ENCODE results near the gene APOL1.
"Not testable (repeated sequence)": the region's sequence is repeated elsewhere in the genome, so short reads cannot be mapped to it uniquely, and the experiment has no call there.

APOL1 gene, protein sequence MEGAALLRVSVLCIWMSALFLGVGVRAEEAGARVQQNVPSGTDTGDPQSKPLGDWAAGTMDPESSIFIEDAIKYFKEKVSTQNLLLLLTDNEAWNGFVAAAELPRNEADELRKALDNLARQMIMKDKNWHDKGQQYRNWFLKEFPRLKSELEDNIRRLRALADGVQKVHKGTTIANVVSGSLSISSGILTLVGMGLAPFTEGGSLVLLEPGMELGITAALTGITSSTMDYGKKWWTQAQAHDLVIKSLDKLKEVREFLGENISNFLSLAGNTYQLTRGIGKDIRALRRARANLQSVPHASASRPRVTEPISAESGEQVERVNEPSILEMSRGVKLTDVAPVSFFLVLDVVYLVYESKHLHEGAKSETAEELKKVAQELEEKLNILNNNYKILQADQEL

DNA sequence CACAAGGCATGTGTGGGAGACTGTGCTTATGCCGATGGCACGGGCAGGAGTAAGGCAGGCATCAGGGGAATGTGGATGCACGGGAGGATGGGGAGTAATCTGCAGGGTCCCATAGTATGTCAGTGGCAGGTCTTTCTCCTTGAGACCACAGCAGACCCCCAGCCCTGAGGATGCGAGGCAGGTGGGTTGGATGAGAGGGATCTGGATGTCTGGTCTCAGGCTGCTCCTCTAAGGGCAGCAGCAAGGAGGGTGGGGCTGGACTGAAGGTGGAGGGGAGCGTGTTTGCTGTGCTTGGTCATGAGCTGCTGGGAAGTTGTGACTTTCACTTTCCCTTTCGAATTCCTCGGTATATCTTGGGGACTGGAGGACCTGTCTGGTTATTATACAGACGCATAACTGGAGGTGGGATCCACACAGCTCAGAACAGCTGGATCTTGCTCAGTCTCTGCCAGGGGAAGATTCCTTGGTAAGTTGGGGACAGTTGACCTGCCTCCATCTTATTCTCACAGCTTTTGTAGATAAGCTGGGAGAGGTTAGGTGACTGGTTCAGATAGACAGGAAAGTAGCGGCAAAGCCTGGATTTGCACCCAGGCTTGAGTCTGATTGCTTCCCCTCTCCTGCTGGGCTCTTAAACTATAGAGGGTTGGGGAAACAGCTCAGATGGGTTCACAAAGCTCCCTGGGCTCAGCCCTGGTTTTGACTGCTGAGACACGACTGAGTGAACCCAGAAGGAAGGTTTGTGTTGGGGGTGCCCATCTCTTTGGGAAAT, at the start of gene APOL1:
TSS of gene APOL1 (plus strand) at position 380 of the 769 bp plus-strand sequence. CDS start 1,823 bp downstream, outside the sequence.
- DNase-seq = peak; percentile 79

DNA sequence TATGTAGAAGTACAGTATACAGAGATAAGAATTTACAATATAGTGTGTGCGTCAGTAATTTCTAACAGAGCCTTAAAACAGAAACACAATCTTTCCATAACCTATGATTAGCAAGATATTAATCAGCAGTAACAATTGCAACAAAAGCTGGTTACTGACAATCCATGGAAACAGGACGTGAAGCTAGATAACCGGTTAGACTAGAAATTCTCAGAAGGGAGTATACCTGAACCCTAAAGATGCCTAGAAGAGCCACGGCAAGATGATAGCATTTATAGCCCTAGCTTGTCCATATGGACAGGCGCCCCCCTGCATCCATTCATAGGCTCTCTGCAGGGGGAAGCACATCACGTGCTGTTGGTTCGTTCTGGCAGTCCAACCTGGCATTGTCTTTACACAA, 49.5 kb upstream of the APOL1 start:
- not testable (repeated sequence) for DNase-seq

DNA sequence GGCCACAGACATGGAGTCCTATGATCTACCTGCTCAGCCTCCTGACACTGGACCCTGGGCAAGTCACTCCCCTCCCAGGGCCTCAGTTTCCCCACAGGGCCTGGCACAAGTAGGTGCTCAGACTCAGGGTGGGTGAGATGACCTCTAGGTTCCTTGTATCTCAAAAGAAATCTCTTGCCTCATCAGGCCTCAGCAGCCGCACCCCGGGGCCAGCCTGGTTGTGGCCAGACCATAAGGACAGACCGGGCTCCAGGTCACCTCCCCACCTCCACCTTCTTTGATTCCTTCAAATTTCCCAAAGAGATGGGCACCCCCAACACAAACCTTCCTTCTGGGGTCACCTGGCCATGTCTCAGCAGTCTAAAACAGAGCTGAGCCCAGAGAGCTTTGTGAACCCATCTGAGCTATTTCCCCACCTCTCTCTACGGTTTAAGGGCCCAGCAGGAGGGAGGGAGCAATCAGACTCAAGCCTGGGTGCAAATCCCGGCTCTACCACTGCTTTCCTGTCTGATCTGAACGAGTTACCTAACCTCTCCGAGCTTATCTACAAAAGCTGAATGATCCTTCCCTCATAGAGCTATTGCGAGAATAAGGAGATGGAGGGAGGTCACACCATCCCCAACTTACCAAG, 48.8 kb upstream of the APOL1 start:
- no peak for DNase-seq

DNA sequence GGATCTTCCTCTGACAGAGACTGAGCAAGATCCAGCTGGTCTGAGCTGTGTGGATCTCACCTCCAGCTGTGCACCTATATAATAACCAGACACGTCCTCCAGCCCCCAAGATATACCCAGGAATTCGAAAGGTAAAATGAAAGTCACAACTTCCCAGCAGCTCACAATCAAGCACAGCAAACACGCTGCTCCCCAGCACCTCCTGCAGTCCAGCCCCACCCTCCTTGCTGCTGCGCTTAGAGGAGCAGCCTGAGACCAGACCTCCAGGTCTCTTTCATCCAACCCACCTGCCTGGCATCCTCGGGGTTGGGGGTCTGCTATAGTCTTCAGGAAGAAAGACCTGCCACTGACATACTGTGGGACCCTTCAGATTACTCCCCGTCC, 48.3 kb upstream of the APOL1 start:
- DNase-seq = no peak

DNA sequence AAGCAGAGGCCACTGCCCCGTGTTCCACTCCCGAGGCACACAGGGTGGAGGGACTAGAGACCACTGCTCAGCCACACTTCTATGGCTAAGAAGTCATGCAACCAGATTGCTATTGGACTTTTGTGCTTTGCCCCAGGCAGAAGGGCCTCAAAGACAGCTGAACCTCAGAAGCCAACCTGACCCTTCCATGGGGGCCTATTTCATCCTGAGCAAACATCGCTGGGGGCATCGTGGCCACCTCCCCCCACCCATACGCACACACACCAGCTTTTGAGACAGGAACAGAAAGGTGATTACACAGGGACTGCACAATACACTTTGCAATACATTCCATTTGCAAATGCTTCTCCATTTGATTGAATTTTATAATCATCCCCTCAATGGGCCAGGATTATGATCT, 47.4 kb upstream of the APOL1 start:
- DNase-seq = not testable (repeated sequence)

DNA sequence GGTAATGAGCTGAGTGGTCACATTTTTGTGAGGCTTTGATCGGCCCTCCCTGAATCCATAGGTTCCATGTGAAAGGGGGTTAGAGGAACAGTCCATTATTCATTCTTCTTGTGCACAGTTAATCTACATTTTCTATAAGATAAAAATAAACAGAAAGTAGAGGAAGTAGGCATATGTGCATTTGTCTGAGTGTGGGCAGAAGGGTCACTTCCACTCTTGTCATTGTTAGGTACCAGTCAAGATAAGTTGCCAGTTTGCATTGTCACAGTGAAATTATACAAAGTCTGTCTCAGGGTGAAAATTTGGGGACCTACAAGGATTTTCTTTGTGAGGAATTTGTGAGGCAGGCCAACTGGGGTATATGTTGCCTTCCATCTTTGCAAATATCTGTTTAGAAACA, 46.7 kb upstream of the APOL1 start:
- no peak for DNase-seq

DNA sequence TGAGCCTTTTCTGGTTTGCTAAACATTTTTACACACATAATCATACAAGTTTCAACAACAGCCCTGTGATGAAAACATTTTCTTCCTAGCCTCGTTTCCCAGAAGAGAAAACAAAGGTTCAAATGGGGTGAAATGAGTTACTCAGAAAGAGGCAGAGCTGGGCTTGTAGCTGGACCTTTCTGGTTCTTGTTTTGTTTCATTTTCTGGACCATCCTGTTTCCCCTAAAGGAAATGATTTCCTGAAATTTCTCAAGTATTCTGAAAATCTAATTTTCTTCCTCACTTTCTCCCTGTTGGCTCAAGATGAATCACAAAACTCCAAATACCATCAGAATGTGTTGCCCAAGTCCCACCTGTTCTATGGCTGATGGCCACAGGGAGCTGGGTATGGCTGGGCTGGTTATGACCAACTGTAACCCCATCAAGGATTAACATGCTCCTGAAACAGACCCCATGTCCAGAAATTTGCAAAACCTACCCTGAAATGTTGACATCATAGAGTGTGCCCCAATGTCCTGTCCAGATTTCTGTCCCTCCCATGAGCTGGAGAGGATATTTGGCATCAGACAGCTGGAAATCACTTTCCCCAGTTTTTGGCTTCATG, 44.7 kb upstream of the APOL1 start:
- no peak for DNase-seq

DNA sequence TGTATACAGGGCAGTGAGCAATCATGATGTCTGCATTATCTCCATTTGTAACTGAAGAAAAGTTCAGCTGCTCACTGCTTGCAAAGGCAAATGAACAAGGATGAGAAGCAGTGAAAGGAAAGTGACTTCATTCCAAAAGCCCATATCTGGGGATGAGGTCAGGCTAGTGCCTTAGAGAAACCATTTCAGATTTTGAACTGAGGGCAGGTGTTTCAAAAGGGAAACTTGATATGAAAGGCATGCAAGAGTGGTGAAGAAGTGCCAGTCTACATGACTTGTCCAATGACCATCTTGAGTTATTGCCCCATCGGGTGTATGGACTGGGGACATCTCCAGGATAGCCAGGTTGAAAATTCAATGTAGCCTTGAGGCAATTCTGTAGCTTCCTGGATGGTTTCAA, 44.0 kb upstream of the APOL1 start:
- DNase-seq = no peak

DNA sequence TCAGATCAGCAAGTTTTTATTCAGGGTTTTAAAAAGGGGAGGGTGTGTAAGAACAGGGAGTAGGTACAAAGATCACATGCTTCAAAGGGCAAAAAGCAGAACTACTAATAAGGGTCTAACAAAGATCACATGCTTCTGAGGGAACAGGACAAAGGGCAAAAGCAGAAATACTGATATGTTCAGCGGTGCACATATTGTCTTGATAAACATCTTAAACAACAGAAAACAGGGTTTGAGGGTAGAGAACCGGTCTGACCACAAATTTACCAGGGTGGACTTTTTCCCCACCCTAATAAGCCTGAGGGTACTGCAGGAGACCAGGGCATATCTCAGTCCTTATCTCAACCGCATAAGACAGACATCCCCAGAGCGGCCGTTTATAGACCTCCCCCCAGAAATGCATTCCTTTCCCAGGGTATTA, 43.4 kb upstream of the APOL1 start:
- DNase-seq = not testable (repeated sequence)

DNA sequence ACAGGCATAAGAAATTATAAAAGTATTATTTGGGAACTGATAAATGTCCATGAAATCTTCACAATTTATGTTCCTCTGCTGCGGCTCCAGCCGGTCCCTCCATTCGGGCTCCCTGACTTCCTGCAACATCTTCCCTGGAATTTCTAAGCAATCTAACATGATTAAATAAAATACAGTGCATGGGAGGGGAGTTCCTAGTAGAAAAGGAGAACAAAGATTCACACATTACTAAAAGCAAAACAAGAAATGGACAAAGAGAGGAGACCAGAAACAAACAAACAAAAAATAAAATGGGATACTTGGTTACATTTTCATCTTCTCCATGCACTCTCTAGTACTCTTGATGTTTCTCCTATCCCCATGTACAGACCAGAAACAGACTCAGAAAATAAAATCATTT, 42.7 kb upstream of the APOL1 start:
- no peak for DNase-seq

DNA sequence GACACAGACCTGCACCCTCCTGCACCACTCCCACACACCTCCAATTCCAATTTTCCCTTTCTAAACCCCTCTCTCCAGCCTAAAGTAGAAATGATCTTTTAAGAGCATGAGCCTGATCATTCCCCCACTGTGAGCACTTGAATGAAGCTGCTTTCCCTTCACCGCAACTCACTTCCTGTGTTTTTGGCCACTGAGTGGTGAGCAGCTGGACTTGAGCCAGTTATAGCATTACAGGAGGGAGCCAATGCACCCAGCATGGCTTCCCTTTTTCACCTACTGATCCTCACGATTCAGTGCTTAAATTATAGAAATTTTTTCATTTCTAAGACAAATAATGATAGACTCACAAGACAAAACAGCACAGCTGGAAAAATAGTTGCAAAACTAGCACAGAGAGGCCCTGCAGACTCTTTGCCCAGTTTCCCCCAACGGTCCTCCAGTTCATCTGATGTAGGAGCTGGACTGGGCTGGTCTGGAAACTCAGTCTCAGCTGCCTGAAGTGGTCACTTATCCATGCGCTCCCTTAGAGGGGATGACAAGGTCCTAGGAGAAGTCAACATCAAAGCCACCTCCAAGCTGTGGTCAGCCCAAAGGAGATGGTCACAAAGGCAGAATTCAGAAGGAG, 41.6 kb upstream of the APOL1 start:
- no peak for DNase-seq

DNA sequence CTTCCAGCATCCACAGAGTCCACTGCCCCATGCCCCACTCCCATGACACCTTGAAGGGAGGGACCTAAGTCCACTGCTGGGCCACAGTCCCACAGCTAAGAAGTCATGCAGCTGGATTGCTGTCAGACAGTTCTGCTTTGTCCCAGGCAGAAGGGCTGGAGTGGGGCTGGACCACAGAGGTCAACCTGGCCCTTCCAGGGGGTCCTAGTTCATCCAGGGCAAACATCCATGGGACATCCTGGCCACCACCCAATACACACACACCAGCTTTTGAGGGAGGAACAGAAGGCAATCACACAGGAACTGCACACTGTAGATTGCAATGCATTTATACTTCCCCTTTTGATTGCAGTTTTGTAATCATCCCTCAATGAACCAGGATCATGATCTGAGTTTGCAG, 40.0 kb upstream of the APOL1 start:
- DNase-seq = no peak

DNA sequence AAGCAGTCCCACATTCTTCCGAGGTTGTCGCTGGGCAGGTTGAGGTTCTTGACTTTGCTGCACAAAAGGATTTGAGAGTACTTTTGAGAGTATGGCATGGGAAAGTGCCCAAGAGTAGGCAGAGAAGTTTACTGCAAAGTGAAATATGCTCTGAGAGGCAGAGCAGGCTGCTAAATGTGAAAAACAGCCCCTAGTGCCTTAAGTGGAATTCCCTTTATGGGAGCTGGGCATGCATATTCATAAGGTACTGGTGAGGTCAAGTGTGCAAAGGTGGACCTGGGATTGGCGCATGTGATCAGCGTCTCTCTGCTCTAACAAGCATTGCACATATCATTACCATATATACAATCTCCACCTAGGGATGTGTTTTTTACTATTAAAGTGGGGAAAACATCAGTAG, 39.3 kb upstream of the APOL1 start:
- no peak for DNase-seq

DNA sequence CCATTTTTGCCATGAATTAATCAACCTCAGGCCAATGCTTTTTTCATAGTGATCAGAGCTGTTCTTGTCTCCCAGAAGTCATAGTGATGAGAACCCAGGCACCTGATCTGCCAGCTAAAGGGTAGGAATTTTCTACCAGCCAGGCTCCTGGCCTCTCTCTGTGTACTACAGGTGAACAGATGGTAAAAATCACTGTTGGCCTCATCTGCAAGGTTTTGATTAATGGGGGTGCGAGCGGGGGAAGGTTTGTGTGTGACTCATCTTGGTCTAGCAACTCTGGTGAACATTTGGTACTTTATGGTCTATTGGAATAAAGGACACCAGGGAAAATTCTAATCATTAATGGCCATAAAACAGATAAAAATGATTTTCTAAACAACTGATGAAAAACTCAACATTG, 37.0 kb upstream of the APOL1 start:
- no peak for DNase-seq

DNA sequence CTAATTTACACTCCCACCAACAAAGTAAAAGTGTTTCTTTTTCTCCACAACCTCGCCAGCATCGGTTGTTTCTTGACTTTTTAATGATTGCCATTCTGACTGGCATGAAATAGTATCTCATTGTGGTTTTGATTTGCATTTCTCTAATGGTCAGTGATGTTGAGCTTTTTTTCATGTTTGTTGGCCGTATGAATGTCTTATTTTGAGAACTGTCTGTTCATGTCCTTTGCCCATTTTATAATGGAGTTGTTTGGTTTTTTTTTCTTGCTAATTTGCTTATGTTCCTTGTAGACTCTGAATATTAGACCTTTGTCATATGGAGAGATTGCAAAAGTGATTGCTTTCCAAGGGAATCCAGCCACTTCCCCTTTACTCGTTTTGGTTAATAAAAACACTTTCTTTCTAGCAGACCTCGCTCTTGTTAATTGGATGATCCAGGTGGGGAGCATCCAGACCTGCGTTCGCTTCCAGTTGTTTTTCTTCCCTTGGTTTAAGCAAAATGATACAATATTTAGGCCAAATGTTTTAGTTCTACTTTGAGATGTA, 34.2 kb upstream of the APOL1 start:
- DNase-seq = no peak

DNA sequence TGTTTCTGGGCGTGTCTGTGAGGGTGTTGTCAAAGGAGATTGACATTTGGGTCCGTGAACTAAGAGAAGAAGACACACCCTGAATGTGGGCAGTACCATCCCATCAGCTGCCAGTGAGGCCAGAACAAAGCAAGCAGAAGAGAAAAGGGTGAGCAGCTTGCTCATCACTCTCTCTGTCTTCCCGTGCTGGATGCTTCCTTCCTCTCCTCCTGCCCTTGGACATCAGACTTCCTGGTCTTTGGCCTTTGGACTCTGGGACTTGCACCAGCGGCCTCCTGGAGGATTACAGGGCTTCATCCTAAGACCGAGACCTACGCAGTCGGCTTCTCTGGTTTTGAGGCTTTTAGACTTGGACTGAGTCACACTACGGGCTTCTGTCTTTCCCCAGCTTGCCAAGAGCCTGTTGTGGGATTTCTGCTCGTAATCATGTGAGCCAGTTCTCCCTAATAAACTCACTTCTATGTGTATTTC, 32.4 kb upstream of the APOL1 start:
- no peak for DNase-seq

DNA sequence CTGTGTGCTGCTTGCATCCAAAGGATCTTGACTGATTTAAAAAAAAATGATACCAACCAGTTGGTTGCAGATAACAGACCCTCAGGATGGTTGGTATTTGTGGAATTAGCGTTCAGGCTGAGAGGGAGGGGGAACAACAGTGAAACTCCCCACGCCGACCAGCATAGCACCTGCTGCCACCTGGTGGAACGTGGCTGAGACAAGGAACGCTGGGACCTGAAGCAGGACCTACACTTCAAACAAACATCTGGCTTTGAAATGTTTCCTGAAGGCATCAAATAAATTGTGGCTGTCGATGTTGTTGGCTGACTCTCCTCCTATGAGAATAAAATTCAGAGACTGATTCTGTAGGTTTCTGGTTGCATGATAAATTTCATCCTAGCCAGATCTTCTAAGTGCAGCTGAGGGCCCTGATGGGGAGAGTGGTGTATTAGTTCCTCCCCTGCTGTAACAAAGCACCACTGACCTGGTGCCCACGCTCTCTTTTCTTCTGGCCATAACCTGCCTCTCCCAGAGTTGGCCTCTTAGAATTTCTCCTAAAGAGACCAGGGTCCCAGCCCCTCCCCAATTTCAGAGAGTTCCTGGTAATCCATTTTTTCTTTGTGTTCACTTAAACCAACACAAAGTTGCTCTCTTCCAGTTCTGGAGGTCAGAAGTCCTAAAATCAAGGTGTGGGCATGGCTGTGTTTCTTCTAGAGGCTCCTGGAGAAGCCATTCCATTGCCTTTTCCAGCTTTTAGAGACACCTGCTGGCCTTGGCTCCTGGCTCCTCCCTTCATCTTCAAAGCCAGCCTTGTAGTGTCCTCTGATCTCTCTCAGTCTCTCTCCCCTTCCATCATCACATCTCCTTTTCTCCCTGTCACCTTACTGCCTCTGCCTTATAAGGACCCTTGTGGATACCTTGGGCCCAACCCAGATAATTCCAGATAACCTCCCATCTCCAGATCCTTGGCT, 30.9 kb upstream of the APOL1 start:
- peak; percentile 62 for DNase-seq

DNA sequence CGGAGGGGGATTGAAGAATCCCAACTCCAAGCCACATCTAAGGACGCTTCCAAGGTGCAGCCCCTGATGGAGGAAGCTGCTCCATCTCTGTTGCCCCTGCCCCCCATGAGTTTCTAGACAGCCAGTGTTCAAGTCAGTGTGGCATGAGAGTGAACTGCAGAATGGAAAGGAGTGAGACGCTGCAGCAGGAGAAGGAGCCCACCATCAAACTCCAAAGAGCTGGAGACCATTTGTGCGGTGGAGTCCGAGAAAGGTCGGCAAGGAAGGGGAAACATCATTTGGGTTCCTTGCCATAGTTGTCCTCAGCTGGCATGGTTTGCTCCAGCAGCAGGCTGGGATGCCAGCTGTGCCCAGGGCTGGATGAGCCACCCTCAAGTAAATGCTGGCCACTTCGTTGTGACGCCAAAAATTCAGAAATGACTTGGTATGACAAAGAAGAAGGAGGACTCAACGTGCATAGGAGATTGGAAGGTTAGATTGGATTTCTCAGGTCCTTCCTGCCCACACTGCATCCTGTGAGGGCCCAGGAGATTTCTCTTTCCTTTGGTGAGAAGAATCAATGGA, 30.0 kb upstream of the APOL1 start:
- DNase-seq = no peak

DNA sequence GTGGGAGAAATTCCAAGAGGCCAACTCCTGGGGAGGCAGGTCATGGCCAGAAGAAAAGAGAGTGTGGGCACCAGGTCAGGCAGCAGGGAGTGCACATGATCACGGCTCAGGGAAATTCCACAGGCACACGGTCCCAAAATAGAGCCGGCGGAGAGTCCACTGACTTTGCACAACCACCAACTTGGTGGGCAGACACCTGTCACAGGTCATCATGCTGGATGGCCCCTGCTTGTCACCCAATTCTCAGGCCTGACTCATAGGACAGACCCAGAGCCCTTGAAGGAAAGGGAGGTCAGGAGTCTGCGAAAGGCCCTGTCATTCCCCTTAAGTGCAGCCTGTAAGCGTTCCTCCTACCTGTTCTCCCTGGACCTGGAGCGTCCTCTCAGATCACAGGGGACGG, 29.4 kb upstream of the APOL1 start:
- DNase-seq = no peak

DNA sequence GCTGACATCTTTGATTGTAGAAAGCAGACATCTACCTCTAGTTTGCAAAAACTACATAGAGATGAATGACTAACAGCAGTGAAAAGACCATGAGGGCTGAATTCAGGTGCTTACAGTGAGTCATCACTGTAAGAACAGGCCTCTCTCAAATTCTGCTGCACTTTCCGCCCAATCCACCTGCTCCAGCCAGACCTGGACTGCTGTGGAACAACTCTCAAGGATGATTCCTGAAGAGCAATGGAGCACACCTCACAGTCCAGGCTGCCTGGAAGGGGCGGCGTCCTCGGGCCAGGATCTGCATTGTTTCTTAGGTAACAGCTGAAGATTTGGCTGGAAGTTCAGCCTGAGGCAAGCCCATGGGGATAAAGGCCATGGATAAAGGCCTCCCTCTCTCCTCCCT, 28.7 kb upstream of the APOL1 start:
- no peak for DNase-seq

DNA sequence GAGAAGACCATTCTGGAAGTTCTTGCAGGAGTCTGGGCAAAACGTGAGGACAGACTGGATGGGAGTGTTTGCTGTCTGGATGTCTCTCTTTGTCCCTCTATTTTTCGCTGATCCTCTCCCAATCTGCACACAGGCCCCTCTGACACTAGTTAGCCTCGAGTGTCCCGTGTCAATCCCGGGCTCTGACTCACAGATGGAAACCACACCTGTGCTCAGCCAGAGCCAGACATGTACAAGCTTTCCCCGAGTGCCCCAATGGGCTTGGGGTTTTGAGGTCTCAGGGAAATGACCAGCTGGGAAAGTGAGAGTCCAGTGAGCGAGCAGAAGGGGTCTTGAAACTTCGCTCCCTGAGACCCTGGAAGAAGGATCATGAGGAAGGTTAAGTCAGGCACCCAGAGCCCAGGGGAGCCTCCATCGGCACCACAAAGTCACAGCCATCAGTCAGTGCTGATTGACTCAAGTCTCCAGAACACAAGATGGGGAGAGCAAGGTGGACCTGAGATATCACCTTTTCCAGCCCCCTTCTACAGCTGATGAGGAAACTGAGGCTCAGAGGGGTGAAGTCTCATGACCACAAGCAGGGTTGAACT, 27.5 kb upstream of the APOL1 start:
- DNase-seq = no peak

Measured in activated CD4-positive, alpha-beta T cell treated with anti-CD3 and anti-CD28 coated beads, Interleukin-2, amount 50 U/mL, for 16 hours (primary cell).